ENCODE data around the gene FGF22.
"Not testable (repeated sequence)": the region's sequence is repeated elsewhere in the genome, so short reads cannot be mapped to it uniquely, and the experiment has no call there.

FGF22 gene

GRCh38 chr19:639253-640160, at the start of gene FGF22:
Gene FGF22, plus strand, starts transcription at chr19:639879. Its CDS starts 47 bp downstream, at chr19:639926.
- peak; percentile 95 to 97 for DNase-seq

- peak in 1 of 2 experiments; percentile 44 for DNase-seq
These were observed 49.3 kb upstream of the FGF22 start for GRCh38 chr19:590396-590745.

- DNase-seq, result no peak
These were observed 49.0 kb upstream of the FGF22 start for GRCh38 chr19:590750-591098.

- no peak for DNase-seq
These were observed 48.4 kb upstream of the FGF22 start for GRCh38 chr19:591099-591958.

GRCh38 chr19:592101-592500, 47.6 kb upstream of the FGF22 start:
- no peak for DNase-seq

- DNase-seq, result no peak
These were observed 46.6 kb upstream of the FGF22 start for GRCh38 chr19:593055-593454.

- no peak for DNase-seq
These were observed 46.2 kb upstream of the FGF22 start for GRCh38 chr19:593505-593904.

GRCh38 chr19:594265-594870, 45.3 kb upstream of the FGF22 start:
- DNase-seq, result no peak

- DNase-seq, result no peak
These were observed 44.1 kb upstream of the FGF22 start for GRCh38 chr19:595326-596262.

- DNase-seq, result no peak
These were observed 43.4 kb upstream of the FGF22 start for GRCh38 chr19:596263-596655.

GRCh38 chr19:597406-598315, 42.0 kb upstream of the FGF22 start:
- no peak for DNase-seq

GRCh38 chr19:601310-601709, 38.4 kb upstream of the FGF22 start:
- DNase-seq, result no peak

GRCh38 chr19:601790-602189, 37.9 kb upstream of the FGF22 start:
- no peak for DNase-seq

GRCh38 chr19:602391-603301, 37.0 kb upstream of the FGF22 start:
- DNase-seq, result no peak

- not testable (repeated sequence) for DNase-seq
These were observed 36.4 kb upstream of the FGF22 start for GRCh38 chr19:603302-603639.

- not testable (repeated sequence) for DNase-seq
These were observed 35.9 kb upstream of the FGF22 start for GRCh38 chr19:603779-604178.

GRCh38 chr19:604355-604754, 35.3 kb upstream of the FGF22 start:
- DNase-seq, result peak; percentile 63 to 64

- peak in 1 of 2 experiments; percentile 53 for DNase-seq
These were observed 34.4 kb upstream of the FGF22 start for GRCh38 chr19:605061-605971.
